ENCODE results near the gene GRM7. TPM values are rescaled to one million over a fixed set of nuclear protein-coding genes. Genes with fewer than 3 reads are reported as not detected.

GRM7 gene
- total RNA-seq, 1 experiment from 2014 or later = not detected

- Histone ChIP-seq H3K4me1 (ENCODE audit: insufficient read depth, low read length, poor library complexity, severe bottlenecking) (no peaks in the 10 kb centered on the region), H3K27me3 (replicated peaks; ENCODE audit: insufficient read depth, low read depth, low read length, poor library complexity) (no peaks in the 10 kb centered on the region), H3K9me3 (ENCODE audit: low read depth, low read length, poor library complexity, severe bottlenecking) (peaks cover 9% of the 10 kb centered on the region), H3K4me3 (ENCODE audit: low read depth, low read length, poor library complexity, severe bottlenecking) (no peak overlapping the region), H3K27ac (ENCODE audit: low read depth, low read length, poor library complexity, severe bottlenecking) (no peak overlapping the region), H3K36me3 (ENCODE audit: insufficient read depth, low read length, poor library complexity, severe bottlenecking) (no peaks in the 10 kb centered on the region)
- no TSS peak for BruUV-seq (replicated peaks)
- intact Hi-C loops (cut with micrococcal nuclease; ENCODE audit: unreplicated experiment) = no loop called here
- CTCF ChIA-PET = no interaction called here
- no peak for DNase-seq (ENCODE audit: low spot score)
- no peak for TF ChIP-seq CTCF (conservative IDR thresholded peaks at IDR 0.05; ENCODE audit: low read depth, low read length)
- TF ChIP-seq EZH2 (IDR thresholded peaks at IDR 0.05; ENCODE audit: borderline replicate concordance, low read depth, low read length, poor library complexity, severe bottlenecking) = no peak
- POLR2A ChIA-PET (ENCODE audit: low non-redundant PET) = no interaction called here
Observed at GRCh38 chr3:7489417-7489816, 628.5 kb downstream of the GRM7 start.

- POLR2A ChIA-PET (ENCODE audit: low non-redundant PET) = no interaction called here
- no TSS peak for BruUV-seq (replicated peaks)
- no peaks in the 10 kb centered on the region for H3K36me3 ChIP-seq (ENCODE audit: insufficient read depth, low read length, poor library complexity, severe bottlenecking)
- intact Hi-C loops (cut with micrococcal nuclease; ENCODE audit: unreplicated experiment) = no loop called here
- CTCF ChIA-PET = no interaction called here
- H3K27me3 ChIP-seq (replicated peaks; ENCODE audit: insufficient read depth, low read depth, low read length, poor library complexity) = no peaks in the 10 kb centered on the region
- H3K9me3 ChIP-seq (ENCODE audit: low read depth, low read length, poor library complexity, severe bottlenecking) = peaks cover 8% of the 10 kb centered on the region
- TF ChIP-seq EZH2 (IDR thresholded peaks at IDR 0.05; ENCODE audit: borderline replicate concordance, low read depth, low read length, poor library complexity, severe bottlenecking) = no peak
- no peaks in the 10 kb centered on the region for H3K4me1 ChIP-seq (ENCODE audit: insufficient read depth, low read length, poor library complexity, severe bottlenecking)
- no peak for DNase-seq (ENCODE audit: low spot score)
- H3K27ac ChIP-seq (ENCODE audit: low read depth, low read length, poor library complexity, severe bottlenecking) = no peak overlapping the region
- H3K4me3 ChIP-seq (ENCODE audit: low read depth, low read length, poor library complexity, severe bottlenecking) = no peak overlapping the region
Observed at GRCh38 chr3:7498715-7499114, 637.8 kb downstream of the GRM7 start.

- POLR2A ChIA-PET (ENCODE audit: low non-redundant PET) = no interaction called here
Observed at GRCh38 chr3:7503431-7503830, 642.5 kb downstream of the GRM7 start.

More at GRCh38 chr3:7503431-7503830, 642.5 kb downstream of the GRM7 start:
- no peak for DNase-seq (ENCODE audit: low spot score)
- BruUV-seq (replicated peaks) = no TSS peak
- Histone ChIP-seq H3K9me3 (ENCODE audit: low read depth, low read length, poor library complexity, severe bottlenecking) (no peaks in the 10 kb centered on the region), H3K36me3 (ENCODE audit: insufficient read depth, low read length, poor library complexity, severe bottlenecking) (no peaks in the 10 kb centered on the region), H3K4me1 (ENCODE audit: insufficient read depth, low read length, poor library complexity, severe bottlenecking) (no peaks in the 10 kb centered on the region), H3K27me3 (replicated peaks; ENCODE audit: insufficient read depth, low read depth, low read length, poor library complexity) (no peaks in the 10 kb centered on the region), H3K4me3 (ENCODE audit: low read depth, low read length, poor library complexity, severe bottlenecking) (no peak overlapping the region), H3K27ac (ENCODE audit: low read depth, low read length, poor library complexity, severe bottlenecking) (no peak overlapping the region)
- CTCF ChIA-PET = no interaction called here
- TF ChIP-seq CTCF (conservative IDR thresholded peaks at IDR 0.05; ENCODE audit: low read depth, low read length) (no peak), EZH2 (IDR thresholded peaks at IDR 0.05; ENCODE audit: borderline replicate concordance, low read depth, low read length, poor library complexity, severe bottlenecking) (no peak)
- intact Hi-C loops (cut with micrococcal nuclease; ENCODE audit: unreplicated experiment) = no loop called here

Measured in A673 (cell line).